Activated T-helper 9 cell treated with anti-CD3 and anti-CD28 coated beads, Interleukin-2, amount 50 U/mL, for 16 hours (primary cell): ENCODE data around the gene MAPK1.
"Not testable (repeated sequence)": the region's sequence is repeated elsewhere in the genome, so short reads cannot be mapped to it uniquely, and the experiment has no call there.

Experiments used
- DNase-seq: peaks from one replicate; pipeline ENCODE4 v3.0.0-alpha.2; 2020; ENCODE audit warnings: low read depth

MAPK1 gene

DNA sequence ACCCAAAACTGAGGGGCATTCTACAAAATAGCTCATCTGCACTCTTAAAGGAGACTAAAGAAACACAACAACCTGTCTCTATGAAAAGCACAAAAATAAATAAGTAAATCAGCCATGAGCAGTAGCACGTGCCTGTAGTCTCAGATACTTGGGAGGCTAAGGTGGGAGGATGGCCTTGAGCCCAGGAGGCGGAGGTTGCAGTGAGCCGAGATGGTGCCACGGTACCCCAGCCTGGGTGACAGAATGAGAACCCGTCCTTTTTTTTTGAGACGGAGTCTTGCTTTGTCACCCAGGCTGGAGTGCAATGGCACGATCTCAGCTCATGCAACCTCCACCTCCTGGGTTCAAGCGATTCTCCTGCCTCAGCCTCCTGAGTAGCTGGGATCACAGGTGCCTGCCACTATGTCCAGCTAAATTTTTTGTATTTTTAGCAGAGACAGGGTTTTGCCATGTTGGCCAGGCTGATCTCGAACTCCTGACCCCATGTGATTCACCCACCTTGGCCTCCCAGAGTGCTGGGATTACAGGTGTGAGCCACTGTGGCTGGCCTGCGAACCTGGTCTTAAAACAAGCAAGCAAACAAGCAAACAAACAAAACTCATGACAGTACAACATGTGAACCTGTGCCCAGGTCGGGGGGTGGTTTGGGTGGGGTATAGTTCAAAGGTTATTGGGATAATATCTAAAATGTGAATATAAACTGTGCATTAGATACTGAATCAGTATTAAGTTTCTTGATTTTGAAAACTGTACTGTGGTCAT, 76.4 kb downstream of the MAPK1 start:
- not testable (repeated sequence) for DNase-seq

DNA sequence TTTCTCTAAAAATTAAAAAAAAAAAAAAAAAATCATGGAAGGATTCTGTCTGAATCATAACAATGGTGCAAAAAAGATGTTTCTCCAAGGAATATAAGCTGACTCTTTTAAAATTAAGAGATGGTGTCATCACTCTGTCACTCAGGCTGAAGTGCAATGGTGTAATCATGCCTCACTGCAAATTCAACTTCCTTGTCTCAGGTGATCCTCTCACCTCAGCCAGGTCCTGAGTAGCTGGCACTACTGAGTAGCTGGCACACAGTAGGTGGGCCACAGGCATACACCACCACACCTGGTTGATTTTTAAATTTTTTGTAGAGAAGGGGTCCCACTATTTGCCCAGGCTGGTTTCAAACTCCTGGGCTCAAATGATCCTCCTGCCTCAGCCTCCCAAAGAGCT, 77.1 kb downstream of the MAPK1 start:
- DNase-seq, result no peak

DNA sequence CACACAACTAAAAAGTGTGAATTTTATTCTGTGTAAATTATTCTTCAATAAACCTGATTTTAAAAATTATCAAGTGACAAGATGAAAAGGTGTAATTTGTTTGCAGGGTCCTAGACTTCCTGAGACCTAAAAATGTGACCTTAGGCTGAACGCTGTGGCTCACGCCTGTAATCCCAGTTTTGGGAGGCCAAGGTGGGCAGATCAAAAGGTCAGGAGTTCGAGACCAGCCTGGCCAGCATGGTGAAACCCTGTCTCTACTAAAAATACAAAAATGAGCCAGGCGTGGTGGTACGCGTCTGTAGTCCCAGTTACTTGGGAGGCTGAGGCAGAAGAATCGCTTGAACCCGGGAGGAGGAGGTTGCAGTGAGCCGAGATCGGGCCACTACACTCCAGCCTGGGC, 79.9 kb downstream of the MAPK1 start:
- DNase-seq, result not testable (repeated sequence)

DNA sequence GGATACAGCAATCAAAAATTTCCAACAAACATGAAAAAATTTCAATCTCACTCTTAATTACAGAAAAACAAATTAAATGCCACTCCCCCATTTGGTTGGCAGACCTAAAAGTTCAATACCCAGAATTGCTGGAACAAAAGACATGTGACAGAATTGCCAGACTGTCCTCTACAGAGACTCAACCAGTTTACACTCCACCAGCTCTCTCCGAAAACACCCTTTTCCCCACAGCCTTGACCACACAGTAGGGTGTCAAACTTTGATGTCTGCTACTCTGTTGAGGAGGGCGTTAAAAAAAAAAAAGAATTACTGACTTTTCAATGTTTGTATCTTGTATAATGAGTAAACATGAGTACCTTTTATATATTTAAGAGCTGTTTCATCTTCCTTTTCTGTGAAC, 87.2 kb downstream of the MAPK1 start:
- DNase-seq, result no peak

DNA sequence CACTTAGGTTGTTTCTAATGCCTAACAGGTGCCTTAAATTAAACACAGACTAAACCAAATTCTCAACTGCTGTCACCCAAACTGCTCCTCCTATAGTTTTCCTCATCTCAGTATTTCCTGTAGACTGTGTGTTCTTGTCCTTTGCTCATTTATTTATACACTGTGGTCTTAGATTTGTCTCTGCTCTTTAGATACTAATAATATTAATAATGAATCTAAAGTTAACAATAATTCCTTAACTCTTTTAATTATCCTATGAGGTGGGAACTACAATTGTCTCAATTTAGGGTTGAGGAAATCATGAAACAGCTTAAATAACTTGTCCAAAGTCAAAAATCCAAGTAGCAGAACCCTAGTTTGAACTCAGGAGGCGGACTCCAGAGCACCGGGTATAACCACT, 88.0 kb downstream of the MAPK1 start:
- no peak for DNase-seq

DNA sequence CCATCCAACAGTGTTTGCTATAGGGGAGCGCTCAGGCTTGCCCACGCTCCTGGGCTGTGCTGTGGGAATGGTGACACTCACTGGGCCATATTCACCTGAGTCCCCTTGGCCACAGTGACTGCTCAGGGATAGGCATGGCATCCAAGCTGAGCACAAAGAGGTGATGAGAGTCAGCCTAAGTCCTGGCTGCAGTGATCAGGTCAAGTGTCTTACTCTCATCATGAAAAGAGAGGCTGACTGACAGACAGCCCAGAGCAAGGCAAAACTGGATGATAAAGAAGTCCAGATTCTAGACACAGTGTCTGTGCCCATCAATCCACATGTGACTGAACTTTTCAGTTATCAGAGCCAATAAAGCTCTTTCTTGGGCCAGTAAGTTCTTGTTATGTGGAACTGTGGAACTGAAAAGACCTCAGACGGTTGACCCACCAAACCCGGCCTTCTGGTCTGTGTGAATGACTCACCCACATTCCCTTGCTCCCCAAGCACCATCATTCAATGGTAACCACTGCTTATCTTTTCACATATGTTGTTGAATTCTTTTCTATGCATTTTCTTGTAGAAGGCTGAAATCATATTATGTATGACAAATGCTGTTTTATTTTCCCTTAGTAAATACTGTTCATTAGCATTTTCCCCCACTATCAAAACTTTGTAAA, 88.6 kb downstream of the MAPK1 start:
- DNase-seq, result no peak

DNA sequence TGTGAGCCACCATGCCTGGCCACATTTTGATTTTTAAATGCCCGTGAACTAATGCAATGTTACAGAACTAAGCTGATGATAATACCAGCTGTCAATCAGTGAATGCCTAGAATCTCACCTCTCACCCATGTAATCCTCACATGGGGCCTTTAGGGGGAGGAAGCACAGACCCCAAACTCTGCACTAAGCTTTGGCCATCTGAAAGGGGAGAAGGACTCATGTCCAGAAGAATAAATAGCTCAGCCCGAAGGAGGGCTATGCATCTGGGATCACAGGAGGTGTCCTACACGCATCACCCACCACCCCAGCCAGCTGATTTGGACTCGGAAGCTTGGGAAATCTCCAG, 95.8 kb downstream of the MAPK1 start:
- DNase-seq, result no peak

DNA sequence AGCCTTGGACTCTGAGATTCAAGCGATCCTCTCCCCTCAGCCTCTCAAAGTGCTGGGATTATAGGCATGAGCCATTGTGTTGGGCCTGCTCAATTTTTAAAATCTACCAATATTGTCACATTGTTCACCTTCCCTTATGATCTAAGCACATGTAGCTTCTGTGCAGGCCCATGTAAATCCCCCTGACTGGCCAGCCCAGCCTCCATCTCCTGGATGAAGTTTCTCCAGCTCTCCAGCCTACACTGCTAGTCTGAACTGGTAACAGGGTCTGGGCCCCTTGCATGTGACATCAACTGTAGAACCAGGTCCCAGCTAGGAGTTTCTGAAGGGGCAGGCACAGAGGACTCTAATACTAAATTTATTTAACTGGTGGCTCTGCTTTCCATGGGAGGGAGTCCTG, 99.0 kb downstream of the MAPK1 start:
- DNase-seq, result no peak

DNA sequence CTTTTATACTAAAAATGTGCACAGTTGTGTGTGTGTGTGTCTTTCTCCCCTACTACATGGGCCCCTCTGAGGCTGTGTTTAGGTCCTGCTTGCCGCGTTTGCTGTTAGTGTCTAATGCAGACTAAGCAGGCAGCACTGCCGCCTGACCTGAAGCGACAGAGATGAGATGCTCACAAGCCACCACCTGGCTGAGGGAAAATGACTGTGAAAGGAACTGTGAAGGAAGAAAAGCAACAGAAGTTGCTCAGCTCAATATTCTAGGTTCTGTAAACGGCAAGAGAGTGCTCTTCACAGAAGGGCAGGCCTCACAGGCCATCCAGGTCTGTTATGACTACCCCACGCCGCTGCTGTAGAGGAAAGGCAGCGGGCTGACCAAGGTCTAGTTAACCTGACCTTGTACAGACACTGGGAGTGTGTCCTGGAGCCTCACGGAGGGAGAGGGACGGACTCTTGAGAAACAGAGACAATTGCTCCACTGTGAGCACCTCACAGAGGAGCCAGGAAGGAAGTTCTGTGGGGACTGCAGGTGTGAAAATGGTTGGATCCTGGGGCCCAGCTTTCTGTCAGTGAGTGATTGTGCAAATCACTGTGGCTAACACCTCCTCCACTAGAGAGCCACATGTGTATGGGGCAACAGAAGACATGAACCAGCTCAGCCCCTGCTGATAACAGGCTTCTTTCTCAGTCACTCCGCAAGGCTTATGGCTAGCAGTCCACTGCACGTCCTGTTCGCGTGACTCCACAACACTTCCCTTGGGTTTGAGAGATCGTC, 100.6 kb downstream of the MAPK1 start:
- DNase-seq, result peak; percentile 50

DNA sequence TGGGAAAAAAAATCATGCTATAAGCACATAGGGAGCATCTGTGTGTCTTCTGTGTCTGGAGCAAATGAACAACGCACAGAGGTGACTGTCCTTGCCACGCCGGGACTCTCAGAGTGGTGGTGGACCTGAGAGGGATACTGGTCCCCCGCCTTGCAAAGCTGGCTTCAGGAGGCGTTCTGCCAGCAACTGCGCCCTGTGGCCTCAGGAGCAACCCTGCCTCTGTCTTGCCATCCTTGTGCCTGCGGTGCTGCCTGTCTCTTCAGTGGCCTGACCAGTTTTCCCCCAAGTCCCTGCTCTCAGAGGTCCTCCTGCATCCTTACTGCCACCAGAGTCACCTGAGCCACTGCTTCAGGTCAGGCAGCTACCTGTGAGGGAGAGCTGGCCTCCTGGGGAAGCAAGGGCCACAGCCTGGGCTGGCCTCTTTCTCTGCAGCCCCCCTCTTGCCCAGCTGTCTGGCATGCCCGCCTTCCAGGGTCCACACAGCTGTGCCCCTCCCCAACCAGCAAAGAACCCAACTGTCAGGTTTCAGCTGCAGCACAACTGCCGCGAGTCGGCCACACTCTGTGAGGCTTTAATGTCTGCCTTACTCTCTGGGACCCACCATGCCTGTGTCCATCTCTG, 101.4 kb downstream of the MAPK1 start:
- DNase-seq, result no peak

DNA sequence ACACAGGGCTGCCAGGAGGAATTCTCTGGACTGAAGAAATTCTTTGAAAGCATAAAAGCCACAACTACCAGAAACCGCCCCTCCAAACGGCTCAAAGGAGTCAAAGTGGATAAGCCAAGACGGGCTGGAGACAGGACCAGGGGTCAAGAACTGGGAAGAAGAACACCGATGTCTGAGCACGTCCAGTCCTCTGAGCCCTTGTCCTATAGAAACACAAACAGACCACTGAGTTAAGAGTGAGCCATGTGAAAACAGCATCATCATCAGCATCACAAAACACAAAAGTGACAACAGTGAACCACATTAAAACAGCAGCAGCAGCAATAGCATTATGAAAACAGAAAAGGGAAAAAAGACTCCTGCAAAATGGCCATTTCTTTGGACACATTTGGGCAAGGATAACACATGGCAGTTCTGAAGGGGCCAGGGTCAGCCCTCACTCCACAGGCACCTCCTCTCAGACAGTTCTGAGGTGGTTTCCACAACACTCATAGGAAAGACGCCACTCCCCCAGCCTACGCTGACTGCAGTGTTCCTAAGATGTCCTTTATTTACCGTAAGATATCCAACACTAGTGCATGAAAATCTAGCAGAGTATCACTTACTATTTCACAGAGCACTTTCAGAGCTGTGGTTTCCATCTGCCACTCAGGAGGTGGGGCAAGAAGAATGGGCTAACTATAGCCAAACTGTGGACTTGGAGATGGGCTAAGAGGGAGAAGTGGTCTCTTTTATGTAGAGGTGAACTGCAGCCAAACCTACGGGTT, 103.2 kb downstream of the MAPK1 start:
- peak; percentile 15 for DNase-seq

DNA sequence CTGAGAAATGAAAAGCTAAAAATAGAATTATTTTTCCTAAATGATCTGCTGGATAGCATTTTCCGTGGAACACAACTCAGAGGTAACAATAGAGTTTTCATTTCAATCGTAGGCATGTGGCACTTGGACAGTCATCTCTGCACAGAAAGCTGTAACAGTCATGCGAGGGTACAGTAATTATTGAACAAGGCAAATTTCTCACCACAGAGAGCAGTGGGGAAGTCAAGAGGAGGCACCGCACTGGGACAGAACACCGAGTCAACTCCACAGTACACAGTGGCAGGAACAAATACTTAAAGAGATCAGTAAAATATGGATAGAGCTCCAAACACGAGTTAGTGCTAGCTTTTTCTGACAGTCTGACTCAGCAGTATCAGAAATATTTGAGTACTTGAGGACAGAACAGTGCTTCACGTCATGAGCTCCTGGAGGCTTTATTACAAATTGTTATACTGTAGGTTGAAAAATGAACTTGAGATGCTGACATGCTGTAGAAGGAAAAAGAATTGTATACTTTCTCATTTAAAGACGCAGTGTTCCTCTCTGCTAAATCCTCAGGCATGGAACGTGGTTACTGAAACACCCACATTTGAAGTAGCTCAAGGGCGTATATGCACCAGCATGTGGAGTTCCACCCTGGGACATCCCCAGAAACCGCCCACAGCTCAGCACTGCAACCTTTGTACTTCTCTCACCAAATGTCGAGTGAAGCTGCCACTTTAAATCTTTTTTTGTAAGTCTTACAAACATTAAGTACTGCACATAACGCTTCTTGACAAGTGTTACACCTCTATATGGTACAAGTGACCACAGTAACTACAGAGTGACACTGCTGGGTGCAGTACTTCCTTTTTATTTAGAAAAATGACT, 104.5 kb downstream of the MAPK1 start:
- DNase-seq, result peak; percentile 28

DNA sequence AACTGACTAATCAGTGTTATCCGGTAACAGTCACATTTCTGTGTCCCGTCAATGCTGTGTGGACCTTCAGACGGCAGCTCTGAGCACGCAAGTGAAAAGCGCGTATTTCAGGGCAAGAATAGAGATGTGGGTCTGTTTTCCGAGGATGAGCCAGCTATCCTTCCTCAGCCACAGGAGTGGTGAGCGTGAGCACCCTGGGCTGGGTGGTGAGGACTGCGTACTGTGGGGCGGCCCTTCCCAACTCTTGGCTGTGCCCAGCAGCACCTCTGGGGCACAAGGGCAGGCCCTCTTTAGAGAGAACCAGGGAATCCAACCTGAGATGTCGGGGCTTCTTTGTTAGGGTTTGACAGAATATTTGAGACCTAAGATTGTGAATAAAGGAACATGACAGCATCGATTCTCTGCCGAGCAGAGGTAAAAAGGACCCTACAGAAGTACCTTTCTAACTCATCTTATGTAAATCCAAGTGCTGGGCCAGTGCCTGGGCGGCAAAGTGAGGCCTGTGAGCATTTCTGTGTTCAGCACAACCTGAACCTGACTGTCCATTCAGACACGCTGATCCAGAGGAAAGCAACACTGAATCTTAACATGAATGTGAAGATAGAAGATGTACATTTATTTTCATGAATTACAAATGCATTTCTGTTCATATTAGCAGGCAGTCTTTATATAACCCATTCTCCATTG, 105.3 kb downstream of the MAPK1 start:
- DNase-seq, result no peak

DNA sequence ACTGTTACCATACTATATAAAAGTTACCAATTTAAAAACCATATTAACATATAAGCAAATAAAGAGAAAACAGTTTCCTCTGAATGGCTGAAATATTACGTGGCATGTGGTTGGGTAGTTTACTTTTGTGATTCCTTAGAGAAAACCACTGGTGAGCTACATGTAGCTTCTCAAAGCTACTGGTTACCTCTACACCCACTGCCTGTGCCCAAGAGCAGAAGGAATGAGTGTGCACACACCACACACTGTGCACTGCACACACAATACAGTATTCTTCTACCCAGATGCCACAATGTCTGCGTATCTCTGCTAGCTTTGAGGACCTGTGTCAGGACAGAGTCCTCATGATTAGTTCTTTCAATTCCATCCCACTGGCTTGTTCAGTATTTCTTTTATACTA, 106.4 kb downstream of the MAPK1 start:
- DNase-seq, result no peak

DNA sequence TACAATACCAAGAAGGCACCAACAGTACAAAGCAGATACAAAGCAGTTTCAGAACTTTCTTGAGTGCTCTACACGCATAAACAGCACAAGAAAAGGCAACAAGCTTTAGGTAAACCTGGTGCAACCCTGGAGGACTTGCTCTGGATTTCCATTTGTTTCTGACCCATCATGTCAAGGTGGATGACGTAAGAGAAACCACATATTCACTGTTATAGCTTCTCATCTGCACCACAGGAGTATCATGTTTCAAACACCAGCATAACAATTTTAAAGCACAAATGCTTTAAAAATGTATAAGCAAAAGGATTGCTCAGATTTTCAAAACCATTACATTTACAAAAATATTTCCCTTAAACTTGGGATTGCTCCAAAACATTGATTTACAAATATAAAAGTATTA, 106.8 kb downstream of the MAPK1 start:
- DNase-seq, result no peak

DNA sequence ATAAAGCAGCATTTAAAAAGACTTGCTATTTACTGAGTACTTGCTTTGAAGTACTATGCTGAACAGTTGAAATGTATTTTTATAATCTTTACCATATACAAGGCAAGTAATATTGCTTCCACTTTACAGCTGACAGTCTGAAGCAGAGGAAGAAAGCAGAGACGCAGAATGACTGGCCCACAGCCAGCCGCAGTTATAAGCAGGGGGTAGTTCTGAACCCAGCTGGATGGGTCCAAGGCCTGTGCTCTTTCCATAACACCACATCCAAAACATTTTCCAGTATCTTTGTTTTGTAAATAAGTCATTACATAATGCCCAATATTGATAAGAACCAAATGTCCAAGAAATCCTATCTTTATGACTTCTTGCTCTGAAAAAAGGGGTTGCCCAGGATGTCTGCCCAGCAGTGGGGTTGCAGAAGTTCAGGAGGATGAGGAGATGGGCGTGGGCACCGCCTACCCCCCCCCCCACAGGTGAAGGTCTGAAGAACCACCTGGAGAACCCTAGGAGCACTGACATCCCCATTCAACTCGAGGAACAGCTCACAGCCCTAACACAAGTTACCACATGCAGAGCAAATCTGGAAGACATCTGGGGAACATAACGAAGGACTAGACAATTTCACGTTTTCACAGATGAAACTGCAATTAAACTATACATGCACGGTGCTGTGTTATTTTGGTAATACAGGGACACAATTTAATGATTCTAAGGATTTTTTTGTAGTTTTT, 107.6 kb downstream of the MAPK1 start:
- no peak for DNase-seq

DNA sequence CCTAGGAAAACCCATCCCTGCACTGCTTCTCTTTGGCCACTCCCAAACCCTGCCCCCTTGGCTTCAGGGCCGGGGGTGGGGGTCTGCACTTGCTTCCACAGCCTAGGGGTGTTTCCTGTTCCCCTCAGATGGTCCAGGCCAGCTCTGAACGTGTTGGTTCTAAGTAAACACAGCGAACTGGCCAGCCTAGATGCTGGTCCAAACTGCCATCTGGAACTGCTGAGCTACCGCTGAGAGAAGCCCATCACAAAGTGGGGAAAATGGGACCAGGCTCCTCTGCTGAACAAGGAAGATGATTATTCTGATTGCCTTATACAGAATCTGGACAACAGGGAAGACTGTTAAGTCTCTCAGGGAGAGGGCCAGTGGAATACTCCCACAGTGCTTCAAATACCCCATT, 108.4 kb downstream of the MAPK1 start:
- DNase-seq, result no peak

DNA sequence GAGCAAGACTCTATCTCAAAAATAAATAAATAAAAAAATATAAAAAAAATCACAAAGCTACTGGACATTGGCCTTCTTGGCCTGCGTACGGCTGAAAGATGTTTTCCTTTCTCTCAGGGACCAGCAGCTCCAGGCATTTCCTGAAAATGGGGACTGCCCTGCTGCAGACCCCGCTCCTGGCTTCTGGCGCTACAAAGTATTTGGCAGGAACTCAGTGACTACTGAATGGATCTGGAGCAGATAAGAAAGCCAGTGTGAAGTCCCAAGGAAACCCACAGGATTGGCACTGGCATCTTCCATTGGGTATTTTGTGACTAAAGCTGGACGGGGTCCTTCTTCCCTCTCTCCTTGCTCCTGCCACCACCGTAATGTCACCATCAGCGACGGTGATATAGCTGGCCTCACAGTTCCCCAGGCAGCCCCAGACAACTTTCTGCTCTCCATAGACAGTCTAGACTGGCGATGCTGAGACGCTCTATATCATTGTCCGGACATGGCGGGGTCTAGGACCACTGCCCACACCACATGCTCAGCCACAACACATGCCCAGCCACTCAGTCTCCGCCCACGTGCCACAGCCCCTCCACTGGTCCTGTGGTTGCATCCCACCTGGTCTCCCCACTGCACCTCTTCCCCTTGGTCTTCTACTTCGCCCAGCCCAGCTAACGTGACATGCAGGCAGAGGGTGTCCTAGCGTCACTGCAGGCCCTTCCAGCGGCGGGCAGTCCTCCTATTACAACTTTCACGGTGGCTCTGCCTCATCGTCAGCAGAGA, 109.2 kb downstream of the MAPK1 start:
- no peak for DNase-seq

DNA sequence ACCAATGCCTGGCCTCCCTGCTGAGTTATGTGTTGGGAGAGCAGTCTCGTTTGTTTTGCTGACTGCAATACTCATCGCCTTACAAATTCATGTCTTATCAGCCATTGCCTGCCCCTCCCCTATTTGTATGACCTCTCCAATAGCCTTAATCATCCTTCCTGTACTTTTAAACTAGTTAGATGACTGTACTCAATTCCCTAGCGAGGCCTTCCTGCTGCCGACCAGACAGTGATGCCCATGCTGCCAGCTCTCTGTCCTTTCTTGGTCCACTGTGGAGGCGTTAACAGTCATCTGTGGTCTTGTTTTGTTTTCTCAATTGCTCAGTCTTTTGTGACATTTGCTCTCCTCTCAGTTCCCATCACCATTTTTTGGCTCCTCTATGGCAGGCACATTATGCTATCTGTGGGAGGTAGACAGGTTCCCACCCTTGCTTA, 111.6 kb downstream of the MAPK1 start:
- no peak for DNase-seq
